Mesothelial cell of epicardium (in vitro differentiated cells): ENCODE measurements around the gene BMAL2. TPM values are rescaled to one million over a fixed set of nuclear protein-coding genes. Genes with fewer than 3 reads are reported as not detected.

ENCODE experiments used
- DNase-seq, 2 experiments: peaks; one replicate each; pipeline ENCODE4 v3.0.0; 2021; ENCODE audit warnings: low spot score in 2 of 2; ENCODE audit not compliant: unreplicated experiment in 2 of 2
- H3K27ac Mint-ChIP-seq: 2 replicates; pipeline ENCODE4 v1.8.0; 2021; ENCODE audit warnings: mixed read lengths
- H3K27me3 Mint-ChIP-seq: 2 replicates; pipeline ENCODE4 v1.8.0; 2021; ENCODE audit warnings: low read depth, mixed read lengths
- H3K36me3 Mint-ChIP-seq: 2 replicates; pipeline ENCODE4 v1.8.0; 2021; ENCODE audit warnings: mixed read lengths
- H3K4me1 Mint-ChIP-seq: 2 replicates; pipeline ENCODE4 v1.8.0; 2021; ENCODE audit warnings: mixed read lengths
- H3K4me3 Mint-ChIP-seq: 2 replicates; pipeline ENCODE4 v1.8.0; 2021; ENCODE audit warnings: mild to moderate bottlenecking, moderate library complexity, mixed read lengths
- H3K9me3 Mint-ChIP-seq: 2 replicates; pipeline ENCODE4 v1.8.0; 2021; ENCODE audit warnings: mixed read lengths
- total RNA-seq: library from RNA; stranded (reverse); gene quantifications from 3 replicates; pipeline ENCODE4 v1.2.1, GENCODE V29; 2021
- TF ChIP-seq, protein P1 (sequence below): fragments of 200-600 bp; sonication (generic); IDR thresholded peaks from one replicate; pipeline ENCODE4 v1.5.0; 2021; ENCODE audit warnings: antibody characterized with exemption; ENCODE audit not compliant: unreplicated experiment

Gene BMAL2
- total RNA-seq, 1 donor from 2014 or later: 3.8 TPM

DNA sequence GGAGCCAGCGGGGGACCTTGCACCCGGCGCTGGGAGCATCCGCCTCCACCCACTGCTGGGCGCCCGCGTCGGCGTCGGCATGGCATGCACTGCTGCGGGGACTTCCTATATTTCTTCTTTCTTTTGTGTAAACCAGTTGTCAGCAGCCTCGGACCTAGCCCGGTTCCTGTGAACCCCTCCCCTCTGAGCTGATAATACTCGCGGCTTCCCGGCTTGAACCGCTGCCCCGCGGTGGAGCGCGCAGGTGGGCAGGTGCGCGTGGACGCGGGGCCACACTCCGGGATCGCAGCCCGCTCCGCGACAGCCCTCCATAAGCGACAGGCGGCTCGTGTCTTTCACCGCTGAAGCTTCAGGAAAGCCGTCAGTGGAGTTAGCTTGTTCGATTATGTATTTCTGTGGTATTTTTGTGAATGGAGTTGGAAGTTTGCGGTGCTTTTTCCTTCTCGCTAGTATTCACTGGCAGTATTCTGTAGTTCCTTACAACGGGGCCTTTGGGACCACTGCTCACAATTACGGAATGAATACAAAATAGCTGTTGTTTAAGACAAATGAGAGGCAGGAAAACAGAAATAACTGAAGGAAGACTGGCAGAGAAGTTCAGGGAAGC lies 870 bp downstream of the BMAL2 start:
- Mint-ChIP-seq H3K36me3 (no peaks in the 10 kb centered on the region), H3K27me3 (peaks cover 57% of the 10 kb centered on the region), H3K4me3 (peak overlapping the region; percentile 93), H3K27ac (no peak overlapping the region), H3K9me3 (no peaks in the 10 kb centered on the region), H3K4me1 (peaks cover 30% of the 10 kb centered on the region)
- DNase-seq: peak in 1 of 2 experiments; percentile 45
- TF ChIP-seq, protein P1, sequence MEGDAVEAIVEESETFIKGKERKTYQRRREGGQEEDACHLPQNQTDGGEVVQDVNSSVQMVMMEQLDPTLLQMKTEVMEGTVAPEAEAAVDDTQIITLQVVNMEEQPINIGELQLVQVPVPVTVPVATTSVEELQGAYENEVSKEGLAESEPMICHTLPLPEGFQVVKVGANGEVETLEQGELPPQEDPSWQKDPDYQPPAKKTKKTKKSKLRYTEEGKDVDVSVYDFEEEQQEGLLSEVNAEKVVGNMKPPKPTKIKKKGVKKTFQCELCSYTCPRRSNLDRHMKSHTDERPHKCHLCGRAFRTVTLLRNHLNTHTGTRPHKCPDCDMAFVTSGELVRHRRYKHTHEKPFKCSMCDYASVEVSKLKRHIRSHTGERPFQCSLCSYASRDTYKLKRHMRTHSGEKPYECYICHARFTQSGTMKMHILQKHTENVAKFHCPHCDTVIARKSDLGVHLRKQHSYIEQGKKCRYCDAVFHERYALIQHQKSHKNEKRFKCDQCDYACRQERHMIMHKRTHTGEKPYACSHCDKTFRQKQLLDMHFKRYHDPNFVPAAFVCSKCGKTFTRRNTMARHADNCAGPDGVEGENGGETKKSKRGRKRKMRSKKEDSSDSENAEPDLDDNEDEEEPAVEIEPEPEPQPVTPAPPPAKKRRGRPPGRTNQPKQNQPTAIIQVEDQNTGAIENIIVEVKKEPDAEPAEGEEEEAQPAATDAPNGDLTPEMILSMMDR: no peak

DNA sequence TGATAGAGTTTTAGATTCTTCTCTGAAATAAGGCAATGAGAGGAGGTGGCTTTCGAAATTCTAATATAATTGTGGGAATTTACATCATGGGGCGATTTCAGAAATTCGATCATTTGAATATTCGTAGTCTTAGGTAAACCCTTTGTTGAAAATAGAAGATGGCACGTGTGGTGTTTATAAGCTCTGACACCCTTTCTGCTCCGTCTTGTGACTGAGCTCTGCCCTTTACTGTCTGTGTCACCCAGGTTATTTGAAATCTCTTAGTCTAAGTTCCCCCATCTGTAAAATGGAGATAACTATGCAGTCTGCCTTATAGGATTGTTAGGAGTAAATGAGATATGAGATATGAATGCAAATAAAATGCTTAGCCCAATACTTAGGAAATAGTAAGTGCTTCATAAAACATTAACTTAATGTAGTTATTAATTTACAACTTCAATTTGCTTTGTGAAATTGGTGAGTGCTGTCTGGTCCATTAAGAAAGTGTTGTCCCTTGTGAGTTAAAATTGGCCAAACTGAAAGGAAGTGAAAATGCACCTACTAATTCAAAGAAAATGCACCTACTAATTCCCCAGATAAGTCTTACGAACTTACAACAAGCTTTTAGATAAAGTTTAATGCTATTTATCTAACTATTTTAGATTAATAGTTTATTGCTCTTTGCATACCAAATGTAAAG lies 1.5 kb downstream of the BMAL2 start:
- Mint-ChIP-seq H3K36me3 (no peaks in the 10 kb centered on the region), H3K4me1 (peaks cover 30% of the 10 kb centered on the region), H3K27ac (no peak overlapping the region), H3K4me3 (peak overlapping the region; percentile 93), H3K27me3 (peaks cover 57% of the 10 kb centered on the region), H3K9me3 (peaks cover 3% of the 10 kb centered on the region)
- TF ChIP-seq, protein P1: no peak
- DNase-seq: no peak

GRCh38 chr12:27334721-27335082 lies 2.1 kb downstream of the BMAL2 start:
- Mint-ChIP-seq H3K4me3 (no peak overlapping the region), H3K36me3 (no peaks in the 10 kb centered on the region), H3K9me3 (peaks cover 4% of the 10 kb centered on the region), H3K27me3 (peaks cover 57% of the 10 kb centered on the region), H3K4me1 (peaks cover 30% of the 10 kb centered on the region), H3K27ac (no peak overlapping the region)
- TF ChIP-seq, protein P1: no peak
- DNase-seq: no peak

DNA sequence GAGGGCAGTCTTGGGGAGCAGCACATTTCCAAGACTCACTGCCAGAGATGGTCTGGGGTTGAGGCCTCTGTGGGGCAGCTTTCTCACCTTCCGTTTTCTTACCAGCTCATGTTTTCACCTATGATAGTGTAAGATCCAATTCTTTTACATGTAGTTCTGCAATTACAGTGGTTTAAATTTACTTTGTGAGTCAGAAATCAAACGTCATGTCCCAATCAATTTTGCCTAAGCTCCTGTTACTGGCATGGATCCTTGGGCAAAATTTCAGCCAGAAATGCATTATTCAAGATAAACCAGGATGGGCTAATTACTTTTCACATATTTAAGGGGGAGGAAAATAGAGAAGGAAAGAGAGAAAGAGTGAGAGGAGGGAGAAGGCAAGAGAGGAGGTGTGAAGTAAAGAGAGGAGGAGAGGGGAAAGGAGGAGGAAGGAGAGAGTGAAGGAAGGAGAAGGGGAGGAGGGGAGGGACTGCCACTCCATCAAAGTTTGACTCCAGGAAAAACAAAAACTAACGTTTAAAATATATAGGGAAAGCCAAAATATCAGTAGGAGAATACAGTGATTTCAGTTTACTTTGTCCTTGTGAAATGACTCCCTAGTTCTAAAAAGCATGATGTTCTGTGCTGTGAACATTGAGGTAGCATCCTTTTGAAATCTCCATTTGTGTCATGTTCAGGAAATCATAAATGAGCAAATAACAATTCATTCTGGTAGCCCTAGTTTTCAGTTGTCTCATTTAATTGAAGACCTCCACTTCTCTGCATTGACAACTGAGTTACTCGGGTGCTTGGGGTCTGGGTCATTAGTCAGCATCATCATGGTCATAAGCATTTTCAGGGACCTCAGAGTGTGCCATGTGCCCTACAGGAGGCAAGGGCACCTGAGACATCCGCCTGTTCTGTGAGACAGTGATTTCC lies 3.0 kb downstream of the BMAL2 start:
- Mint-ChIP-seq H3K4me3 (no peak overlapping the region), H3K27me3 (peaks cover 52% of the 10 kb centered on the region)

GRCh38 chr12:27336282-27336653 lies 3.6 kb downstream of the BMAL2 start:
- no peaks in the 10 kb centered on the region for H3K36me3 Mint-ChIP-seq
- H3K27ac Mint-ChIP-seq: no peak overlapping the region
- TF ChIP-seq, protein P1: no peak
- H3K27me3 Mint-ChIP-seq: peaks cover 47% of the 10 kb centered on the region
- H3K9me3 Mint-ChIP-seq: peaks cover 11% of the 10 kb centered on the region
- DNase-seq: no peak
- no peak overlapping the region for H3K4me3 Mint-ChIP-seq
- H3K4me1 Mint-ChIP-seq: peaks cover 21% of the 10 kb centered on the region

More for the DNA sequence above, 3.0 kb downstream of the BMAL2 start:
- H3K4me1 Mint-ChIP-seq: peaks cover 27% of the 10 kb centered on the region
- DNase-seq: no peak
- peaks cover 8% of the 10 kb centered on the region for H3K9me3 Mint-ChIP-seq
- TF ChIP-seq, protein P1: no peak
- no peaks in the 10 kb centered on the region for H3K36me3 Mint-ChIP-seq
- H3K27ac Mint-ChIP-seq: no peak overlapping the region
